HT-29 (cell line): Measurements from ENCODE around the gene ZNF366. TPM values are rescaled to one million over a fixed set of nuclear protein-coding genes. Genes with fewer than 3 reads are reported as not detected.
A peak's percentile ranks its signal among the peaks of the same experiment; 100 is the strongest.

Source experiments
- DNase-seq: peaks from one replicate; pipeline ENCODE4 v3.0.0-alpha.2; 2015; ENCODE audit warnings: low spot score
- total RNA-seq: library from RNA; depleted of rRNA; stranded (reverse); fragments of >200 nt; shearing (Covaris generic); gene quantifications from 2 replicates; pipeline ENCODE4 v1.2.3, GENCODE V29; 2014

ZNF366 gene
- total RNA-seq, 1 experiment from 2014 or later: not detected

DNA sequence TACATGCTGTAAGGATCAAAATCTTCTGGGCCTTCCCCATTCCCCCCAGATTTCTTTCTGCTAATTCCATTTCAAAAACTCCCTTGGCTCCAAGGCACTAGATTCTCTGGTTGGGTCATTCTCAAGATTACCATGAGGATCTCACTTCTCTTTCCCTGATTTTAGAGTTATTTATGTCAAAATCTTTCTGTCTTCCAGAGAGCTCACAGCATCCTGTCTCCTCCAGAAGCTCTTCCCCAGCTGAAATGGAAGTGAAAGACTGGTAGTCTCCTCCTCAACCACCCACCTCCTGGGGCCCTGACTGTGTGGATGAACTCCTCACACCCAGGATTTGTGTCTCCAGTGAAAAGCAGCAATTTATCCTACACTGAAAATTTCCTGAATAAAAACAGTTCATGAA is 11.9 kb upstream of the ZNF366 start:
- DNase-seq: no peak

DNA sequence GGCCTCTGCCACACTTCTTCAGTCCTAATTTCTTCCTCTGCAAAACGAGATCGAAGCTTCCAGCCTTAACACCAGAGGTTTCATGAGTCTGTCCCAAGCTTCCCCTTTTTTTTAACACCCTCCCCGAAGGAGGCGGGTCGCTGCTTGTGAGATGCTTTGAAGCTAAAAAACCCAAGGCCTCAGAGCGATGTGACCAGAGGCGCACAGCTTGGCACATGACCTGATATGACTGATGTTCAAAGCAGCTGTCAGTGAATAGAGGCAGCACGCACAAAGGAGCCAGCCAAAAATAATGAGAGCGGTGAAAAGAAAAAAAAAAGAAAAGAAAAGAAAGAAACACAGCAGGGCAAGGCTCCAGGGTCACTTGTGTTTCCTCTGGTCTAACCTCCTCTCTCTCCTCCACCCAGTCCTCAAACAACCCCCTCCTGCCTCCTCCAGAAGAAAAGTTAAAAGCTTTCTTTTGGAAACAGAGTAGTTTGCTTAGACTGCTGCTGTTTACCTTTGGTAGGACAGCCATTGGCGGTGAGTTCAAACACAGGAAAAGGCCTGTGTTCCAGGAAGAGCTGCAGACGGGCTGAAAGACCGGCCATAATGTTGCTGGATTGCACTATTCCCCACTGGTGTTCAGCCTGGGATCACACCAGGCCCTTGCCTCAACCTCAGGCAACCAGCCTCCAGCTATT is 10.9 kb upstream of the ZNF366 start:
- DNase-seq: no peak

GRCh38 chr5:72516916-72517315 is 9.7 kb upstream of the ZNF366 start:
- DNase-seq: no peak

DNA sequence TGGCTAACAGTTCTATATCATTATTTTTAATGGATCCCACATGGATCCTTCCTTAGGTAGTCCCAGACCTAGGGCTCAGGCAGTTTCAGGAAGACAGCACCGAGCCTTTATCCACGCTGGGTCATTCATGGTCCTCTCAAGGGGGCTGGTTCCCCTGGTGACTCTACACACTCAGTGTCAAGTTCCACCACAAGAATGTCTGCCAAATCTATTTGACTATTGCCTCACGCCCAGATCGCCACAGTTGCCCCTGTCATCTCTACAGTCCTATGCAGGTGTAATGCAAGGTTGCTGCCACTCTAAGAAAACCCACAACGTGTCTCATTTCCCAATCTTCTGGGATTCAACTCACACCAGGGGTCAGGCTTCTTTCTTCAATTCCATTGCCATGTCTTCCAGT is 8.0 kb upstream of the ZNF366 start:
- DNase-seq: no peak

GRCh38 chr5:72512593-72512860 is 5.3 kb upstream of the ZNF366 start:
- no peak for DNase-seq

DNA sequence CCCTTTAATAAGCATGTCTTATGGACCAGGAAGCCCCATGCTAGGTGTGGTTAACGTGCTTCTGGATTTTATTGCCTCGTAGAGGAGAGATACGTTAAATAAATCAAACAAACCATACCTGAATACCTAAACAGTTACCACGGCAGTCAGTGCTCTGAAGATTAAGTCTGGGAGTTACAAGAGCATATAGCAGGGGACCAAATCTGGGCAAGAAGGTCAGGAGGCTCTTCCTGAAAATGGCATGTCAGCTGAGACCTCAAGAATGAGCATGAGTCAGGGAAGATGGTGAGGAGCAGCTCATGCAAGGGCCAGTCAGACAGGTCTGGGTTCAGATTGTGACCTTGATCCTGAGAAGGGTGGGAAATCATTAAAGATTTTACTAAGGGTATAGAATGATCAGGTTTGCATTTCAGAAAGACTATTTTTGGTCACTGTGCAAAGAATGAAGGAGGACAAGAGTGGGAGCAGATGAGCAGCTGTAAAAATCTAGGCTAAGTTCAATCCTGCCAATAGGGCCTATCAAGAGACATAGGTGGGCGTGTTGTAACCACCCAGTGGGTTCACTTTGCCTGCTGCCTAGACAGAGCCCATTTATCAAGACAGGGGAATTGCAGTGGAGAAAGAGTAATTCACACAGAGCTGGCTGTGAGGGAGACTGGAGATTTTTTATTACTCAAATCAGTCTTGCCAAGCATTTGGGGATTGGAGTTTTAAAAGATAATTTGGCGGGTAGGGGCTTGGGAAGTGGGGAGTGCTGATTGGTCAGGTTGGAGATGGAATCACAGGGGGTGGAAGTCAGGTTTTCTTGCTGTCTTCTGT is 4.8 kb upstream of the ZNF366 start:
- peak; percentile 34 for DNase-seq

DNA sequence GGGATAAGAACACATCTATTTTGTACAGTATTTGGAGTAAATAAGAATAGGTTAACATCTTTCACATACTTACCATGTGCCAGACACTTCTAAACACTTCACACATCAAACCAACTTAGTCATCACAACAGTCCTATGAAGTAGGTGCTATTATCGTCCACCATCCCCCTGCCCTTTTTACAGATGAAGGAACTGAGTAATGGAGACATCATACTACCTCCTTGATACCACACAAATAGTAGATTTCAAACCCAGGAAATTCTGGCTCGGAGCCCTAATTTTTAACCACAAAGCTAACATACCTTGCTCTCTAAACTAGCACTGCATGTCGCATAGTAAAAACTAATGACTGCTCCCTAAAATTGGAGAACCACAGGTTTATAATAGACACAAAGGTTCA is 4.2 kb upstream of the ZNF366 start:
- DNase-seq: no peak

DNA sequence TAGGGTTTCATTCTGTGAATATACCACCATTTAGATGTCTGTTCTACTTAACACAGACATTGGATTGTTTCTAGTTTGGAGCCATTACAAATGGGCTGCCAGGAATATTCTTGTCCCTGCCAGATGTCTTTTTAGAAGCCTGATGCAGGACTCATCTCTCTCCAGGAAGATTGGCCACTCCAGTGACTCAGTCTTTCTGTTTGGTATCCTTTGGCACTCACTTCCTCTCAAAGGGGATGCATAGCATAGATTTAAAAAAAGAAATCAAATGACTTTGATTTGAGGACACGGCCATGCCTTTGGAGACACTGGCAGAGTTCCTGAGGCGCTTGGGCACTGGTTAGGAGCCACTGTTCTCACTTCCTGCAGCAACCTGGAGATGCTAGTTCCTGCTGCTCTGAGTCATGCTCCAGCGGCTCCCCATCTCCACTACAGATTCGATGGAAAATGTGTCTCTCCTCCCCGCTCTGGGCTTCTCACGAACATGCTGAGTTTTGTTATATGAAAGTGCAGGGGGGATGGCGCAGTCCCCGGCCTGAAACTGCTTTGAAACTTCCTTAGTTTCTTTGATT is 3.5 kb upstream of the ZNF366 start:
- DNase-seq: no peak

GRCh38 chr5:72509401-72509800 is 2.2 kb upstream of the ZNF366 start:
- DNase-seq: no peak

GRCh38 chr5:72508241-72509170 is 1.3 kb upstream of the ZNF366 start:
- DNase-seq: no peak

DNA sequence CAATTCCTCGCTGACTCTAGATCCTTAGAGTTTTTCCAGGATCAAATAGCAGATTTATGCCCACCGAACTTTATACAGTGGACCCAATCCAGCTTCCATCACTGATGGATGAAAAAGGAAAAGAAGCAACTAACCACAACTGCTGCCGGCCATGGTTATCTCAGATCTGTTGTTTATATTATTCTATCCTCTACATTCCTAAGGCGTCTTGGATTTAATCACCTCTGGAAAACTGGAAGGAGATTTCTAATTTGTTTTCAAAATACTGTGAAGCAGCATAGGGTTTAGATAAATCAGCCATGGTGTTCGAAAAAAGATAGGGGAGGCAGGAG is 663 bp upstream of the ZNF366 start:
- DNase-seq: no peak

DNA sequence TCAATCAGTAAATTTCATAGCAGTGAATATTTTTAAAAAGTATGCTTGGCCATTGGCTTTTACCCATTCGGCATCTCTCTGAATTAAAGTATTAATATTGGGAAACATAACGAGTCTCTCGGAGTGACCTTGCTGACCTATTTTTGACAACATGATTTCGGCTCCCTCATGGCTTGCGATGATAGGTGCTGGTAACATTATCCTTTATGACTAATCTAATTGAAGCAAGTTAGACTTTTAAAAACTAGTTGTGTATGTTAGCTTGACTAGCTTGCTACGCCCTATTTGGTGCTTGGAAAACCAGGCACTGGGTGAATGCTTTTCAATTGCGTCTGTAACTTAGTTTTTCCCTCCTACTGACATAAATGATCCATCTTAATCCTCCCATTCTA is 1.1 kb downstream of the ZNF366 start:
- DNase-seq: no peak

DNA sequence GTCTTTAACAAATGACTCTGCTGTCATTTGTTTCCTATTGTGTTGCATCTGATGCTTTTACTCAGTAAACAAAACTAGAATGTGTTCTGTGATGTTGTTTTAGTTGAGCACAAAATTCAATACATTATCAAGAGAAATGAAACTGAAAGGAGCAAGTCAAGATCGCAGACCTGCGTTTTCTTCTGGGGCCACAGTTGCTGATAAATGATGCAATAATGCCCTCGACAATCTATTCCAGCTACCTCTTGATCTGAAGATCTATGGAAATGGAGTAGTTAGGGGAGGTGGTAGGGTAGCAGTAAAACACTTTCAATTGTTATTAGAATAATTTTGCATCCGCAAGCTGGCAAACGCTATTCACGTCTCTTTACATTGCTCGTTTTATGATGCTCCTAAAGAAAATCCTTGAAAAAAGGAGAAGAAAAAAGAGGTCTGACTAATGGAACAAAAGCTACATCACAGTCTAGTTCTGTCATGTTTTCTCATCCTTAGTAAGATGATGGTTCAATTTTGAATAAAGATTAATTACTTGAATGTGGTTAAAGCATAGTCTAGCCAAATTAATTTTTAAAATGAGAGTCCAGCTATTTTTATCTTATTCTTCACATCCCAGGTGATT is 1.6 kb downstream of the ZNF366 start:
- DNase-seq: no peak

DNA sequence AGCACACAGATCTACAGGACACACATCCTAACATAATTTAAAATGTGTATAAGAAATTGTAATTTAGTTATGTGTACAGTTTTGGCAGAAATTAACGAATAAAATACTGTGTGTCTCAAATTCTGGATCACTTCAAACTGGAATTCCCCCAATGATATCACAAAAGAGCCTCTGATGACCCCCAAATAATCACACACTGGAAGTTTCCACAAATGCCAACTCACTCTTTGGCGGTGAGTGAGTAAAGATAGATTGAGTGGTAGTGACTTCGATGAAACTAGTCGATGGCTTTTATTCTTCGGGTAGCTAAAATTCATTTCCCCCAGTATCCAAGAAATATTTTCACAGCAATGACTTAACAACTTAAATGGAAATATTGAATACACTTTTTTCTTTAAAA is 2.2 kb downstream of the ZNF366 start:
- DNase-seq: no peak

- DNase-seq: no peak
Observed at GRCh38 chr5:72503888-72504491, 3.2 kb downstream of the ZNF366 start.

- DNase-seq: no peak
Observed at GRCh38 chr5:72501488-72501887, 5.7 kb downstream of the ZNF366 start.

- no peak for DNase-seq
Observed at GRCh38 chr5:72499730-72500129, 7.5 kb downstream of the ZNF366 start.

DNA sequence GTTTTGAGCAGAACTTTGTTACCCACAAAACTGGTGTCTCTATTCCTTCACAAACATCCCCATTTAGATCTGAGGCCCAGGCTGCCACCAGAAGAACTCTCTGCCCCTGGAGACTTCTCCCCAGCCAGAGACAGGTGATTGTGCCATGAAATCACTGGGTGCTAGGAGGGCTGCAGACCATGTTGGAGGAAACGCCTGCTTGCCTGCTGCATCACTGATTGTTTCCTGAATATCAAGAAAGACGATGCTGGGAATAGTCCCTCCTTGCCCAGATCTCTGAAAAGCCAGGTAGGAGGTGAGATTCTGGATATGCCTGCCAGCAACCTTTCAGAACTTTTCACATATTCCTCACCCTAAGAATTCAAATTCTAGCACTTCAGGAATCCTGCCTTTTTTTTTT is 8.1 kb downstream of the ZNF366 start:
- no peak for DNase-seq

- DNase-seq: no peak
Observed at GRCh38 chr5:72498284-72498683, 8.9 kb downstream of the ZNF366 start.

GRCh38 chr5:72497823-72498222 is 9.4 kb downstream of the ZNF366 start:
- no peak for DNase-seq

GRCh38 chr5:72495410-72495809 is 11.8 kb downstream of the ZNF366 start:
- DNase-seq: no peak
